ENCODE data around the gene MRGPRG.

MRGPRG gene

DNA sequence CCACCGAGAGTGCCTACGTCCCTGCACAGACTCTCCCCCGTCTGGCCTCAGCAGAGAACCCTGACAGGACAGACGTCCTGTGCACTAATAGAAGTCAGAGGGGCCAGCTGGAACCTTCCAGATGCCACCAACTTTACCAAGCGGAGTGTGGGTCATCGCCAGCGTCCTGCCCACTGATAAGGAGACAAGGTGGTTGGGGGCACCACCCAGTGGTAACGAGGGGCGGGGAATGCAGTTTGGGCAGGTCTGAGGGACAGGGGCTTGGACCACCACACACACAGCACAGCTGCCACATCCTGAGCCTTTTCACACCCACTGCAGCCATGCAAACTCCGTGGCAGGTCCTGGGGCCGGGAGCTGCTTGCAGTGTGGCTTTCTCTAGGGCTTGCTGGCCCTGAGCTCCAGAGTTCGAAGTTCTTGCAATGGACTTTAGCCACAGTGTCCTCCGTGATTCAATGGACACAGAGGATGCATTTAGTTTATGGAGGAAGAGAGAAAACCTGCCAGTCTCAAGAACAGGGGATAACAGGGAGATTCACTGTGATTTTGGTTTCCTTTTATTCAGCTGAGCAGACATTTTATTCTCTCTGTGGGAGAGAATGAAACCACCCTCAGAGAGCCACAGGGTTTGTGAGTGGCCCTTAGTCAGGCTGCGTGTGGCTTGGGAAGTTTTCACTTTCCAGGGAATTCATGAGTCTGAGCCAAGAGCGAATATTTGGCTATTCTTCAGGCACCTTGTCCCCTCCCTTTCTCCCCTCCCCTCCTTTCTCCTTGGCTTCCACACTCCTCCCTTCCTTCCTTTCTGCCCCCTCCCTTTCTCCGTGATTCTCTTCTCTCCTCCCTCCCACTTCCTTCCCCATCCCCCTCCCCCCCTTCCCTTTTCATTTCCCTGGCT lies 13.1 kb downstream of the MRGPRG start:
- no peak for DNase-seq

DNA sequence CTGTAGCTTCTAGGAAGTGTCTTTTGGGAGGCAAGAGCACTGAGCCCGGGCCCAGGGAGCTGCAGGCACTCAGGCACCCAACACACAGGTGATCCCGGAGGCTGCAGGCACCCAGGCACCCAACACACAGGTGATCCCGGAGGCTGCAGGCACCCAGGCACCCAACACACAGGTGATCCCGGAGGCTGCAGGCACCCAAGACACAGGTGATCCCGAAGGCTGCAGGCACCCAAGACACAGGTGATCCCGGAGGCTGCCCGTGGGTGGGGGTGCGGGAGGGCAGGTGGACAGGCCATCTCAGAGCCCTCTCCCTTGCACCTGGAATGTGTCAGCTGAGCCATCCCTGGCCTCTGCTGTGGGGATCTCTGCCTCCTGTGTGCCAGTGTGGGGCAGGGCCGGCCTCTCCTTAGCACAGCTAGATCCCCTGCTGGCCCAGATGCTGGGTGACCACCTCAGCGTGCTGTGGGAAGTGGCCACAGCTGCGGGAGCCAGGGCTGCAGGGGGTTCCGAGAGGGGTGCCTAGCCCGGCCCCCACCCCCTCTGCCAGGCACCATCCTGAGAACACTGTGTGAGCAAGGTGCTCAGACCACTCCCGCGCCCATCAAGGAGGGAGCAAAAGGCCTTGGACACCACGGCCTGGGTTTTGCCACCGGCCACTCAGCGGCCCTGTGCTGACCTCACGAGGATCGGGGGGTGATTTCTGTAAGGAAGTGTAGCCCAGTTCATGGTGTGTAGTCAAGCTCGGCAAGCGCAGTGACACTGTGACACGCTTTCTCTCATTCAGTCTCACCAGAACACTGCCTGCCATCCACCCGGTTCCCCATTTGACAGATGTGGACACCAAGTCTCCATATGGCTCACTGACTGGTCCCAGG lies 14.2 kb downstream of the MRGPRG start:
- no peak for DNase-seq

DNA sequence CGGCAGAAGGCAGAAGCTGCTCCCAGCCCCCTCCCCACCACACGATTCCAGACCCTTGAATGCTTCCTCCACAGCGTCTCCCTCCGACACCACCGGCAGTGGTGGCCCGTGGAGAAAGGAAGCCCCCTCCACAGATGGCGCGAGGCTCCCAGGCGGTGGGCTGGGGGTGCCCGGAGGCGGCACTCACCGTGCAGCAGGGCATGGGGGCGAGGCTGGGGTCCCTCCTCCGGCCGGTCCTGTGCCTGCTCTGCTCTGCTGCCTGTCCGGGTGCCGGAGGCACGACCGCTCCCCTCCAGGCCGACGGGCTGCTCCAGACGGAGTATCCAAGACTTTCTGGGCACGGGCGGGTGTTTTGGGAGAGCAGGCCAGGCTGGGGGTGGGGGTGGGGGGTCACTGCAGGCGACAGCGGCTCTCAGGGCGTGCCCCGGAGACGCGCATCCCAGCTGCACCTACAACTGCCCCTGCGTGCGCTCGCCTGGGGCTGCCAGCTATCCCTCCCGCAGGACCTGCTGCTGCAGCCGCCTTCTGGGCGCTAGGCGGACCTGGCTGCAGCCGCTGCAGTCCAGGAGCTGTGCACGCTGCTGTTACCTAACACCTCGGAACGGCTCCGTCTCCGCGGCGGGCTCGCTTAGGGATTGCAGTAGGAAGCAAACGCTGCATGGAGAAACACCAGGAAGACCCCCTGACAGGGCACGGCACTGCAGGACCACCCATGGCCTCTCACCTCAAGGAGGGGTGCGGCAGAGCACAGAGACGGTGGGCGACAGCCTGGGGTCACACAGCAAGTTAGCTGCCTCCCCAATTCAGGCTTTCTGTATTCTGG lies 15.2 kb downstream of the MRGPRG start:
- DNase-seq, result no peak

DNA sequence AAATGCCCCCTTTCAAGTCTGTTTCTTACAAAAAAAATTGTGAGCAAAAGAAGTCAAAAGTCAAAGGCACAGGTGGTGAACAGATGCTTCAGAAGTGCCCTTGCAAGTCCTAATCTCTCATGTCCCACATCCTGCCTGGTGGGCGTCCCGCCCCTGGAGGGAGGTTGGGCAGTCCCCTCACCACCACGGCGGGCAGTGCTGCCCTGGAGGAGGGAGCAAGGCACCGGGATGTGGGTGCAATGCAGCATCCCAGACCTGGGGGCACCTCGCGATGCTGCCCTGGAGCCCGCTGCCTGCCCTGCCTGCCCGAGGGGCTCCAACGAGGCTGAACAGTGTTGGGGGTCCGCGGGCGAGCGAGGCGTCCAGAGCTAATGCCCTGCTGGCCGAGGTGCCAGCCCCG lies 15.9 kb downstream of the MRGPRG start:
- DNase-seq, result no peak

GRCh38 chr11:3202305-3202704 lies 16.3 kb downstream of the MRGPRG start:
- DNase-seq, result no peak

GRCh38 chr11:3201677-3202181 lies 16.9 kb downstream of the MRGPRG start:
- DNase-seq, result no peak

- no peak for DNase-seq
These were observed 17.5 kb downstream of the MRGPRG start for GRCh38 chr11:3201112-3201581.

GRCh38 chr11:3200388-3201111 lies 18.1 kb downstream of the MRGPRG start:
- no peak for DNase-seq

DNA sequence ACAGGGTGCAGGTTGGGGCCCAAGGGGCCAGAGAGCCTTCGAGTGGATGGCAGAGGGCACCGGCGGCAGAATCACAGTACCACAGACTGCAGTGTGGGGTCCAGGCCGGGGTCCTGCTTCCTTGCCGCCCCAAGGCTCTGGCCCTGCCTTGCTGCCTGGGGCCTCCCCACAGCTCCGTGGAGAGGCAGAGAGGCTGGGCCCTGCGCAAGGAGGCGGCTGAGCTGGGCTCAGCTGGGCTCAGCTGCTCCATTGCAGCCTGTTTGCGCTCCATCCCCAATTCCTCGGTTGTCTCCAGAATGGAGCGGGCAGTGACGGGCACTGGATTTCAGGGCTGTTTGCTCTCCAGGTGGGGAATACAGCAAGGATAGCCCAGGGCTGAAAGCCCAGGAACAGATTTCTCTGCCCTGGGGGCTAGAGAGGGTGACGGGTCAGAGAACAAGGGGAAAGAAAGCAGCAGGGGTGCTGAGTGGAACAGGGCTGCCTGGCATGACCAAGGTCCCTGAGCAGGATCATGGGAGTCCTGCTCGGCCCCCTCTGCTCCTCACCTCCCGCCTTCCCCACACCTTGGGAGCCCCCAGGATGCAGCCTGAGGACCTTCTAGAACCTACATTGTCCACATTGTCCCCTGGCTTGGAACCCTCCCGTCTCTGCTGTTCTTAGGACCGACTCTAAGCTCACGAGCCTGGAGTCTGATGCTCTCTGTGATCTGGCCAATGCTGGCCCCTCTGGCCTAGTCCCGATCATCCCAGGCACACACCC lies 18.9 kb downstream of the MRGPRG start:
- no peak for DNase-seq

GRCh38 chr11:3198815-3199214 lies 19.8 kb downstream of the MRGPRG start:
- DNase-seq, result no peak

- DNase-seq, result no peak
These were observed 20.6 kb downstream of the MRGPRG start for GRCh38 chr11:3197878-3198528.

DNA sequence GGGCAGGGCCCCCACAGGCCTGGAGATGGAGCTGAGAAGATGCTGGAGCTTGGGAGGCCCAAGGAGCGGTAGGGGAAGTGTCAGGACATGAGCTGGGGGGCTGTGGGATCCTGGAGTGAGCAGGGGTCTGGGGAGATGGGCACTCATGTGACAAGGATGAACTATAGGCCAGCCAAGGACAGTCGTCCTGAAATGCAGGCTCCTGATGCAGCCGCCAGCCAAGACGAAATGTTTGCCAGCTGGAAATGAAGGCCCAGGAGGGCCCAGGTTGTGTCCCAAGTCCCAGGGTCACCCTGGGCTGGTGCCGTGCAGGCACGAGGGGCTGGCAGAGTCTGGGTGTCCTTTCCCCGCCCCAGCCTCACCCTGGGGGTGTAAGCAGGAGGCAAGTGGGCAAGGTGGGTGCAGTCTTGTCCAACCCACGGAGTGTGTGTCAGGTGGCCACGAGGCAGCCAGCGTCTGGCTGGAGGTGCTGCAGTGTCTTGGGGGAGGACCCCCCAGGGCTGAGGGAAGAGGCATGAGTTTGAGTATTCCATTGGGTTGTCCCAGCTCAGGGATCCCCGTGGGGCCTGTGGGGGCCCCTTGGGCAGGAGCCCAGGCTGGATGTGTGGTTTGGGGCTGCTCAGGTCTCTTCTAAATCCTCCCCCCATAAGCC lies 21.4 kb downstream of the MRGPRG start:
- DNase-seq, result no peak

DNA sequence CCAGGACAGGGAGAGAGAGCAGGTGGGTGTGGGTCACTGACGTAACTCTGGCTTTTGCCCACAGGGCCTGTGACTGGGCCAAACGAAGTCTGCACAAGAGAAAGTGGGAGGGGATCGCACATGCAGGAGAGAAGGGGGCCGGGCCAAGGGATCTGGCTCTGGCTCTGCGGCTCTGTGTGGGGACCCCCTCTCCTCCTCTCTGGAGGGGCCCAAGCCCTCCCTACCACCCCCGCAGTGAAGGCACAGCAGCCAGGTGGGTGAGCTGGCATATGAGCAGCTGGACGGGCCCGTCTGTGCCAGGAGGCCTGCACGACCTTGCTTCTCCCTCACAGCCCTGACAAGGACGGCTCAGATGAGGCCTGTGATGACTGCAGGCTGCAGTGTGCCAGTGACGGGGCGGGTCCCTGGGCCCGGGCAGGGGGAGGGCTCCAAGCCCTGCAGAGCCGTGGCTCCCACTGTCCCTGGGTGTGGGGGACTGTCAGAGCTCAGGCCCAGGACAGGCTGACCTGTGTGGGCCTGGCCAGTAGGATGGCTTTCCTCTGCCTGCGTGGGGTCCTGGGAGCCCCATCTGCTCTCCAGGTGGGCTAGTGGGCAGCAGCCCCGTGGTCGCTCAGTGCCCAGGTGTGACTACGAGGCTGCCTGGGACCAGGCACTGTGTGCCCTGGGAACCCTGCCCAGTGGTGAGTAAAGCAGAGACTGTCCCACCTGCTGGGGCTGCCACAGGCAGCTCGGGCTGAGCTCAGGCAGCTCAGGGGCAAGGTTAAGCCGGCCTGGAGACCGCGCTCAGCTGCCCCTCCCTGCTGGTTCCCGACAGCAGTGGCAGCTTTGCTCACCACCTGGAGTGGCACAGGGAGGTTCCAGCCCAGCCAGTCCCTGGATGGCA lies 22.2 kb downstream of the MRGPRG start:
- no peak for DNase-seq

GRCh38 chr11:3195251-3196160 lies 23.1 kb downstream of the MRGPRG start:
- no peak for DNase-seq

DNA sequence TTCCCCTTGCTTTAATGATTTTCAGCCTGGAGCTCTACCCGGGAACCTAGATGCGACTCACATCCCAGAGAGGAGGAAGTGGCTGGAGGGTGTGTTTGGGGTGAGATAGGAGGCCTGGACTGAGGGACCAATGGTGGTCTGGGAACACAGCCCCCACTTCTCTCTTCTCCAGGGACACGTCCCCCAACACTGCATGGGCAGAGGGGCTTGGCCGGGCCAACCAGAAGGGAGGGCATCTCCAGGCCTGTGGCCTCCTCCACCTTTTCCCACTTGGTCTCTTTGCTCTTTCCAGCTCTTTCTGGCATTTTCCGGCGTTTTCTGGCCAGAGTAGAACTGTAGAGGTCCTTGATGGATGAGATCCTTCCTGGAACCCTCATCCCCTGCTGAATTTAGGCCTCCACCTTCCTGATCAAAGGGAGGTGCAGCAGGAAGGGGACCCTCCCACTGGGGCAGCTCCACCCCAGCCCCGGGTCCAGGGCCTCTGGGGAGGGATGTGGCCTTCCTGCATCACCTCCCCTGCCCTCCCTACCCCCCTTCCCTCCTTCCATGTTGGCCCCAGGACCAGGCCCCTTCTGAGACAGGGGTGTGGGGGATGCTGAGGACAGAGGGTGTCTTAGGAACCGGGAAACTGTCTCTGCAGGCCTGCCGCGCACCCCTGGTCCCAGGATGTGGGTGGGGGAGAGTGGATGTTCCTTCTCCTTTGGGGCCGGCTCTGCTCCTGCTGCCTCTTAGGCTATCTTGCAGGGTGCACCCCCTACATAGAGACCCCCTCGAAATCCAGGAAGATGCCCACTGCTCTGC lies 24.4 kb downstream of the MRGPRG start:
- DNase-seq, result no peak

DNA sequence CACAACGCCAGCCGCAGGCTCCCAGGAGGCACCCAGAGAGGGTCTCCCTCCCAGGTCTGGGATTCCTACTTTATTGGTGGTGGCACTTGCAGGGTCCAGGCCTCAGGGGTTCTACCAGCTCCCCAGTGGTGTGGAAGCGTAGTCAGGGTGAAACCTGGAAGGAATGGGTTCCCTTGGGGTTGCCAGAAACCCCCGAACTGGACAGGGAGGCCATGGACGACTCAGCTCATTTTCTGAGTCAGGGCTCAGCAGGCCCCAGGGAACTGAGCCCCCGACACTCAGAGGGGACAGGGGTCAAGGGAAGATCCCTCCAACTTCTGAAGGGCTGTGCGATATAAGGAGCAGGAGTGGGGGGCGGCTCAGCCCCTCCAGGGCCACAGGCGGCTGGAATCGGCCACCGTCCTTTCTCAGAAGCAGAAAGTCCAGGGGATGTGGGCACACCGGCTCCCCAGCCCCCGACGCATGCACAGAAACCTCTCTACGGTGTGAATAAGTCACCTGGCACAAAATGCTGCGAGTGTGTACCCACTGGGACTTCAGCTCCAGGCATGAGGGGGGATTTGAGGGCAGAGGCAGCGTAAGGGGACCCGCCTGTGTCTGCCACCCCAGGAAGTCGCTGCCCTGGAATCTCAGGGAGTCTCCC lies 25.1 kb downstream of the MRGPRG start:
- no peak for DNase-seq
